HK-2 (cell line): ENCODE data around the gene CSN1S1.

ENCODE experiments used
- DNase-seq: peaks from one replicate; pipeline ENCODE4 v3.0.0-alpha.2; 2018; ENCODE audit not compliant: unreplicated experiment

The CSN1S1 gene

DNA sequence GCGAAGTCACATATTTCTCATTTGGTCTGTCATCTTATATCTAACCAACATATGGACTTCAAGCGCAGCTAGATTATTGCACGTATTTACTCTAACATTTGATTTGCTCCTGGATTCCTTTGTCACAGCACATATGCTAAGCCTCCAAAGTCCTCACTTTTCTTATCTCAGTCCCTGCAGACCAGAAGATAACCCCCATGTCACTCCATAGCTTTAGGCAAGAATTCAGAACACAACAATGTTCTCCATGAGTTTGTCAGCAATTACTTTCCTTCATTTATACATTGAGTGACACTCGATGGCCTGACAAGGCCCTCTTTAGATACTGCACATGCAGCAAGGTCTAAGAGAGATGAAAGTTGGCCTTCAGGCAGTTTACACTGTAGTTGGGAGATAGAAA lies 60.1 kb downstream of the CSN1S1 start:
- DNase-seq, result no peak

DNA sequence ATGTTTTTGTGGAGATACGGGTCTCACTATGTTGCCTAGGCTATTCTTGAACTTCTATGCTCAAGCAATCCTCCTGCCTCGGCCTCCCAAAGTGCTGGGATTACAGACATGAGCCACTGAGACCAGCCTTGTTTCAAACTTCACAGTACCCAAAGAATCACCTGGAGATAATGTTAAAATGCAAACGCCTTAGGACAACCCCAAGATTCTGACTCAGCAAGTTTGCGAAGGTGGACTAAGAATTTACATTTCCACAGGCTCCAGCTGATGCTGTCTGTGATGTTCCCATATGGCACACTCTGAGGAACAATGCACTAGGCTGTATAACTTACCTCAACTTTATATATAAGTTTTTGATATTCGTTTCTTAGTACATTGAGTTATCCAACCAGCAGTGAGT lies 63.9 kb downstream of the CSN1S1 start:
- no peak for DNase-seq

DNA sequence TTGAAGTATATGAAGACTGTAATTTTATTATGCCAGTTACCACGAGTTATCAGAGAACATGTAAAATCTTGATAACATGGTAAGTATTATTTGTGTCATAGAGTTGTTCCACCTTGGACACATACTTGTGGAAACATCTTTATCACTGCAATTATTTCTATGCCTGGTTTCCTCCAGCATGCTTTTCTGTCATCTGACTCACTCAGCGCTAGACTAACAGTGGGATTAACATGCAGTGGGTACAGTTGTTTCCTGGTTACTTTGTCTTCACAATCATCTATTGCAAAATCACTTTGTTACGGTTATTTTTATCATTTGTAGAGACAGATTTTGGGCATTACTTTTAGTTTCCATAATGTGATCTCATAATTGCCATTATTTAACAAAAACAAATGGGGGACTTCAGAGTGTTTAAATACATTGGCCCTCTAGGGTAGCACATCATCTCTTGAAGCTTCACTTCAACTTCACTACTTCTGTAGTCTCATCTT lies 64.7 kb downstream of the CSN1S1 start, which contains the start of gene STATH:
STATH (plus strand) TSS at position 441 of the 491 bp plus-strand sequence. CDS start 2,472 bp downstream, outside the sequence.
- DNase-seq, result no peak
